MM.1S (cell line): ENCODE data around the gene MMP20.

Source experiments
- DNase-seq: peaks from one replicate; pipeline ENCODE4 v3.0.0-alpha.2; 2015
- H2AFZ ChIP-seq: fragments of 300-600 bp; sonication (generic); 2 replicates; pipeline ENCODE4 v1.6.0; 2016; ENCODE audit warnings: antibody characterized with exemption, low read length
- H3F3A ChIP-seq: fragments of 300-600 bp; sonication (generic); 2 replicates; pipeline ENCODE4 v1.6.1; 2016; ENCODE audit warnings: mild to moderate bottlenecking, antibody characterized with exemption, low read length, moderate library complexity, mixed read lengths; ENCODE audit not compliant: insufficient read depth
- H3K27ac ChIP-seq: fragments of 300-600 bp; sonication (generic); 2 replicates; pipeline ENCODE4 v1.5.1; 2016; ENCODE audit warnings: mild to moderate bottlenecking, low read length
- H3K27me3 ChIP-seq: fragments of 300-600 bp; sonication (generic); replicated peaks from 2 replicates; pipeline ENCODE4 v1.6.0; 2016; ENCODE audit warnings: low read length; ENCODE audit not compliant: insufficient read depth
- H3K36me3 ChIP-seq: fragments of 300-600 bp; sonication (generic); replicated peaks from 2 replicates; pipeline ENCODE4 v1.6.1; 2016; ENCODE audit warnings: mild to moderate bottlenecking, low read length, mixed read lengths; ENCODE audit not compliant: insufficient read depth
- H3K4me1 ChIP-seq: fragments of 300-600 bp; sonication (generic); 2 replicates; pipeline ENCODE4 v1.6.1; 2016; ENCODE audit warnings: low read length, mixed read lengths
- H3K4me2 ChIP-seq: fragments of 300-600 bp; sonication (generic); 2 replicates; pipeline ENCODE4 v1.6.0; 2016; ENCODE audit warnings: low read depth, low read length
- H3K4me3 ChIP-seq: fragments of 300-600 bp; sonication (generic); 2 replicates; pipeline ENCODE4 v1.5.1; 2016; ENCODE audit warnings: low read length, mixed read lengths
- H3K79me2 ChIP-seq: fragments of 300-600 bp; sonication (generic); 2 replicates; pipeline ENCODE4 v1.6.1; 2016; ENCODE audit warnings: mixed run types, low read length, mixed read lengths
- H3K9ac ChIP-seq: fragments of 300-600 bp; sonication (generic); 2 replicates; pipeline ENCODE4 v1.6.1; 2016; ENCODE audit warnings: low read length, mixed read lengths
- H3K9me2 ChIP-seq: fragments of 300-600 bp; sonication (generic); replicated peaks from 2 replicates; pipeline ENCODE4 v1.6.1; 2016; ENCODE audit warnings: mild to moderate bottlenecking, low read length, mixed read lengths; ENCODE audit not compliant: insufficient read depth
- H3K9me3 ChIP-seq: fragments of 300-600 bp; sonication (generic); replicated peaks from 2 replicates; pipeline ENCODE4 v1.6.1; 2016; ENCODE audit warnings: mild to moderate bottlenecking, low read length, mixed read lengths; ENCODE audit not compliant: insufficient read depth
- H4K20me1 ChIP-seq: fragments of 300-600 bp; sonication (generic); 2 replicates; pipeline ENCODE4 v1.6.1; 2016; ENCODE audit warnings: mild to moderate bottlenecking, low read length, moderate library complexity, mixed read lengths; ENCODE audit not compliant: insufficient read depth
- CTCF ChIP-seq: fragments of 300-600 bp; sonication (generic); IDR thresholded peaks from 2 replicates; pipeline ENCODE4 v1.5.1; 2016; ENCODE audit warnings: antibody characterized with exemption, low read length, mixed read lengths
- EZH2 ChIP-seq: fragments of 300-600 bp; sonication (generic); optimal IDR thresholded peaks from 2 replicates; pipeline ENCODE3; 2017; ENCODE audit warnings: low read depth, mild to moderate bottlenecking, antibody characterized with exemption, low read length, mixed read lengths
- EZH2phosphoT487 ChIP-seq: fragments of 300-600 bp; sonication (generic); IDR thresholded peaks from 2 replicates; pipeline ENCODE4 v1.6.1; 2018; ENCODE audit warnings: antibody characterized with exemption, low read length

MMP20 gene

GRCh38 chr11:102600666-102601065, 24.5 kb downstream of the MMP20 start:
- no peak for TF ChIP-seq EZH2
- no peak for TF ChIP-seq CTCF
- no peak for TF ChIP-seq EZH2phosphoT487
- no peak overlapping the region for H3K9ac ChIP-seq
- no peak overlapping the region for H3K4me2 ChIP-seq
- H3K4me1 ChIP-seq = no peaks in the 10 kb centered on the region
- H3K27ac ChIP-seq = no peak overlapping the region
- no peaks in the 10 kb centered on the region for H3K9me3 ChIP-seq
- no peaks in the 10 kb centered on the region for H3K9me2 ChIP-seq
- H3K36me3 ChIP-seq = no peaks in the 10 kb centered on the region
- H3F3A ChIP-seq = no peaks in the 10 kb centered on the region
- H2AFZ ChIP-seq = no peak overlapping the region
- H3K79me2 ChIP-seq = no peaks in the 10 kb centered on the region
- no peak overlapping the region for H3K4me3 ChIP-seq
- no peak for DNase-seq
- no peaks in the 10 kb centered on the region for H3K27me3 ChIP-seq
- H4K20me1 ChIP-seq = no peaks in the 10 kb centered on the region

- H3F3A ChIP-seq = no peaks in the 10 kb centered on the region
- H3K9me2 ChIP-seq = no peaks in the 10 kb centered on the region
- H4K20me1 ChIP-seq = no peaks in the 10 kb centered on the region
- H3K36me3 ChIP-seq = no peaks in the 10 kb centered on the region
- no peaks in the 10 kb centered on the region for H3K27me3 ChIP-seq
- no peak overlapping the region for H3K4me3 ChIP-seq
- no peak overlapping the region for H3K9ac ChIP-seq
- H3K4me1 ChIP-seq = no peaks in the 10 kb centered on the region
- H2AFZ ChIP-seq = no peak overlapping the region
- DNase-seq = no peak
- no peak overlapping the region for H3K4me2 ChIP-seq
- H3K9me3 ChIP-seq = no peaks in the 10 kb centered on the region
- no peak overlapping the region for H3K27ac ChIP-seq
- TF ChIP-seq EZH2 (no peak), EZH2phosphoT487 (no peak), CTCF (no peak)
- H3K79me2 ChIP-seq = no peaks in the 10 kb centered on the region
Observed at GRCh38 chr11:102599642-102600261, 25.4 kb downstream of the MMP20 start.

- no peak overlapping the region for H3K27ac ChIP-seq
- no peak for DNase-seq
- H3K9ac ChIP-seq = no peak overlapping the region
- H4K20me1 ChIP-seq = no peaks in the 10 kb centered on the region
- no peaks in the 10 kb centered on the region for H3K79me2 ChIP-seq
- TF ChIP-seq EZH2 = no peak
- TF ChIP-seq EZH2phosphoT487 = no peak
- no peak for TF ChIP-seq CTCF
- no peaks in the 10 kb centered on the region for H3F3A ChIP-seq
- H3K36me3 ChIP-seq = no peaks in the 10 kb centered on the region
- H3K4me3 ChIP-seq = no peak overlapping the region
- no peaks in the 10 kb centered on the region for H3K9me2 ChIP-seq
- no peak overlapping the region for H2AFZ ChIP-seq
- H3K9me3 ChIP-seq = no peaks in the 10 kb centered on the region
- no peaks in the 10 kb centered on the region for H3K4me1 ChIP-seq
- no peaks in the 10 kb centered on the region for H3K27me3 ChIP-seq
- no peak overlapping the region for H3K4me2 ChIP-seq
Observed at GRCh38 chr11:102598272-102598671, 26.9 kb downstream of the MMP20 start.
